Ectodermal cell (in vitro differentiated cells): ENCODE data around the gene RPL36.
"Not testable (repeated sequence)": the region's sequence is repeated elsewhere in the genome, so short reads cannot be mapped to it uniquely, and the experiment has no call there.

ENCODE experiments used
- H3K27ac ChIP-seq: 2 replicates; pipeline ENCODE4 v1.7.0; 2013; ENCODE audit warnings: mild to moderate bottlenecking, low read depth, low read length; ENCODE audit not compliant: insufficient read depth, poor library complexity, severe bottlenecking
- H3K27me3 ChIP-seq: 2 replicates; pipeline ENCODE4 v1.7.0; 2013; ENCODE audit warnings: mild to moderate bottlenecking, low read length; ENCODE audit not compliant: insufficient read depth, control insufficient read depth, poor library complexity, severe bottlenecking
- H3K36me3 ChIP-seq: one replicate; pipeline ENCODE4 v1.7.0; 2013; ENCODE audit warnings: low read length; ENCODE audit not compliant: control insufficient read depth, insufficient read depth
- H3K4me1 ChIP-seq: one replicate; pipeline ENCODE4 v1.7.0; 2013; ENCODE audit warnings: low read length; ENCODE audit not compliant: control insufficient read depth, insufficient read depth
- H3K4me3 ChIP-seq: 2 replicates; pipeline ENCODE4 v1.7.0; 2013; ENCODE audit warnings: low read depth, low read length, control low read depth; ENCODE audit not compliant: insufficient read depth
- H3K9me3 ChIP-seq: 2 replicates; pipeline ENCODE4 v1.7.0; 2013; ENCODE audit warnings: mild to moderate bottlenecking, low read length, moderate library complexity; ENCODE audit not compliant: control insufficient read depth
- WGBS, 2 experiments: methylation state at CpG; one replicate each; pipeline ENCODE4 v1.1.7; 2013; ENCODE audit warnings: missing lambda C conversion rate in 2 of 2; 5-methylcytosine and 5-hydroxymethylcytosine counted together

RPL36 gene

DNA sequence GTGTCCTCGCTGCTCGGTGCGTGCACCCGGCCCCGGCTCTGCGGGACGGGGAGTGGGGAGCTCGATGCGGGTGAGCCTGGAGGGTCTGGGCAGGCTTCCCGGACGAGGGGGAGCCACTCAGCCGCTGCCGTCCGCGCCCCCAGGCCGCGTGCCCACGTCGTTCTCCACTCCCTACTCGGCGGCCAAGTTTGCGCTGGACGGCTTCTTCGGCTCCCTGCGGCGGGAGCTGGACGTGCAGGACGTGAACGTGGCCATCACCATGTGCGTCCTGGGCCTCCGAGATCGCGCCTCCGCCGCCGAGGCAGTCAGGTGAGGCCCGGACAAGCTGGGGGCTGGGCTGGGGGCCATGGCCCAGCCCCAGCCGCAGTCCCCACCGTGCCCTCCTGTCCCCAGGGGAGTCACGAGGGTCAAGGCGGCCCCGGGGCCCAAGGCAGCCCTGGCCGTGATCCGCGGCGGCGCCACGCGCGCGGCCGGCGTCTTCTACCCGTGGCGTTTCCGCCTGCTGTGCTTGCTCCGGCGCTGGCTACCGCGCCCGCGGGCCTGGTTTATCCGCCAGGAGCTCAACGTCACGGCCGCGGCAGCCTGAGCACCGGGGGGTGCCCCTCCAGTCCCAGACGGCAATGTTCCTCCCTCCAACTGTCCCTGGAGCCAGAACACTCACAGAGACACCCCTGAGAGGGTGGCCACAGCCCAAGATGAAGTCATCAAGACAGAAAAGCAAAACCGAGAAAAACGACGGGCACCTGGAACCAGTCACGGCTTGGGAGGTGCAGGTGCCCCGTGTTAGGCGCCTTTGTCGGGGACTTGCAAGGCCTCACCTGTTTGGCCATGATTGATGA, 2.5 kb upstream of the RPL36 start:
- 75% methylated on average over 76 of the region's 76 CpGs for WGBS, 2 experiments
- no peak overlapping the region for H3K27ac ChIP-seq
- no peaks in the 10 kb centered on the region for H3K27me3 ChIP-seq
- H3K4me3 ChIP-seq: peak overlapping the region; percentile 6
- H3K9me3 ChIP-seq: no peaks in the 10 kb centered on the region
- peaks cover 5% of the 10 kb centered on the region for H3K36me3 ChIP-seq
- no peaks in the 10 kb centered on the region for H3K4me1 ChIP-seq

GRCh38 chr19:5688262-5688881, 1.7 kb upstream of the RPL36 start:
- peaks cover 13% of the 10 kb centered on the region for H3K36me3 ChIP-seq
- not testable (repeated sequence) for H3K4me3 ChIP-seq, H3K9me3 ChIP-seq, H3K27me3 ChIP-seq, H3K4me1 ChIP-seq, H3K27ac ChIP-seq
- WGBS, 2 experiments: 94 to 95% methylated on average over 13 of the region's 13 CpGs

DNA sequence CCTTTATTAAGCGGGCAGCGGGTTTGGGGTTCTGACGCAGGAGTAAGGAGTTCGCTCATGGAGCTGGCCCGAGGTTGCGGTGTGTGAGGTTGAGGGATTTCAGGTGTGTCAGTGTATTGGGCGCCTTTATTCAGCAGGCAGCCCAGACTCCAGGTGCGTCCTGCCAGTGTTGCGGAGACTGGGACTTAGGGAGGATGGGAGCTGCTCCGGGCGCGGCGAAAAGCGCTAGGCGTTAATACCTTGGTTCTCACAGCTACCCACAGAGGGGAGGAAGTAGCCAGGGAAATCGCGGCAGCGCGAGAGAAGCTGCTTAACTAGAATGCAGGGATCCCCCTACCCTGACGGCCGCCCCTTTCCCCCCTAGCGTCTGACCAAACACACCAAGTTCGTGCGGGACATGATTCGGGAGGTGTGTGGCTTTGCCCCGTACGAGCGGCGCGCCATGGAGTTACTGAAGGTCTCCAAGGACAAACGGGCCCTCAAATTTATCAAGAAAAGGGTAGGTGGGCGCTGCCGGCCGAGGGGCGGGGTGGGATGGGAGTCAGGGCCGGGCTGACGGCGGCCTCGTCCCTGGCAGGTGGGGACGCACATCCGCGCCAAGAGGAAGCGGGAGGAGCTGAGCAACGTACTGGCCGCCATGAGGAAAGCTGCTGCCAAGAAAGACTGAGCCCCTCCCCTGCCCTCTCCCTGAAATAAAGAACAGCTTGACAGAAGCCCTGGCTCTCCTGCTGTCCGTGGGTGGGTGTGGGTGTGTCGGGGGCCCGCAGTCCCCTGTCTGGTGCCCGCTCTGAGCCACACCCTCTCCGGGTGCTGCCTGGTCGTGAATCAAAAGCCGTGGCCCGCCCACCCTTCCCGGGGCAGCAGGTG, 1.1 kb downstream of the RPL36 start:
- peak overlapping the region; percentile 100 for H3K4me3 ChIP-seq
- H3K27ac ChIP-seq: peak overlapping the region; percentile 96
- 12 to 15% methylated on average over 54 of the region's 54 CpGs for WGBS, 2 experiments
- peaks cover 22% of the 10 kb centered on the region for H3K36me3 ChIP-seq
- H3K4me1 ChIP-seq: no peaks in the 10 kb centered on the region
- no peaks in the 10 kb centered on the region for H3K9me3 ChIP-seq
- no peaks in the 10 kb centered on the region for H3K27me3 ChIP-seq

- no peaks in the 10 kb centered on the region for H3K9me3 ChIP-seq
- H3K36me3 ChIP-seq: peaks cover 27% of the 10 kb centered on the region
- H3K4me3 ChIP-seq: peak overlapping the region; percentile 100
- WGBS, 2 experiments: 93% methylated on average over 42 of the region's 42 CpGs
- H3K27me3 ChIP-seq: no peaks in the 10 kb centered on the region
- H3K4me1 ChIP-seq: no peaks in the 10 kb centered on the region
- H3K27ac ChIP-seq: no peak overlapping the region
These were observed 2.0 kb downstream of the RPL36 start for GRCh38 chr19:5691822-5692722.

DNA sequence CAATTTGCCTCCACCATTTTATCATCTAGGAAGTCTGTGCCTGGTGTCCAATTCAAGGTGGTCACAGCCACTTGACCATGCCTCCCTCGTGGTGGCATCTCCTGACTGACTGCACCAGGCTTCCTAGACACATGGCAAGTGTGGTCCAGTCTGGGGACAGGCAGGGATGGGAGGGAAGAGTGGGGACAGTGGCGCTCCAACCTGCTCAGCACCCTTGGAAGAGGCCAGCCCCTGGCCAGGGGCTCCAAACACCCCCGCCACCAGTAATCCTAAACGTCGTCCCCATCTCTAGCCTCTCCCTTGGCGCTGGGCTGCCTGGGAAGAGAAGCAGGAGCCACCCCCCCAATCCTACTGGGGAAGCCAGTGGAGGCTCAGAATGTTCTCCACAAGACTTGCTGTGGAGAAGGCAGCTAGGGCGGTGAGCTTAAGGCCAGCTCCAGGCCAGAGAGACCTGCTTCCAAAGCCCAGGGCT, 2.7 kb downstream of the RPL36 start:
- Histone ChIP-seq H3K4me3 (no peak overlapping the region), H3K9me3 (no peaks in the 10 kb centered on the region), H3K36me3 (peaks cover 27% of the 10 kb centered on the region), H3K4me1 (no peaks in the 10 kb centered on the region), H3K27ac (peak overlapping the region; percentile 8), H3K27me3 (no peaks in the 10 kb centered on the region)
- WGBS, 2 experiments: 91 to 93% methylated on average over 7 of the region's 7 CpGs

- H3K9me3 ChIP-seq: no peaks in the 10 kb centered on the region
- H3K36me3 ChIP-seq: peaks cover 27% of the 10 kb centered on the region
- 95% methylated on average over 39 of the region's 39 CpGs for WGBS, 2 experiments
- no peaks in the 10 kb centered on the region for H3K27me3 ChIP-seq
- peak overlapping the region; percentile 8 for H3K27ac ChIP-seq
- no peak overlapping the region for H3K4me3 ChIP-seq
- H3K4me1 ChIP-seq: no peaks in the 10 kb centered on the region
These were observed 3.4 kb downstream of the RPL36 start for GRCh38 chr19:5693195-5694166.

DNA sequence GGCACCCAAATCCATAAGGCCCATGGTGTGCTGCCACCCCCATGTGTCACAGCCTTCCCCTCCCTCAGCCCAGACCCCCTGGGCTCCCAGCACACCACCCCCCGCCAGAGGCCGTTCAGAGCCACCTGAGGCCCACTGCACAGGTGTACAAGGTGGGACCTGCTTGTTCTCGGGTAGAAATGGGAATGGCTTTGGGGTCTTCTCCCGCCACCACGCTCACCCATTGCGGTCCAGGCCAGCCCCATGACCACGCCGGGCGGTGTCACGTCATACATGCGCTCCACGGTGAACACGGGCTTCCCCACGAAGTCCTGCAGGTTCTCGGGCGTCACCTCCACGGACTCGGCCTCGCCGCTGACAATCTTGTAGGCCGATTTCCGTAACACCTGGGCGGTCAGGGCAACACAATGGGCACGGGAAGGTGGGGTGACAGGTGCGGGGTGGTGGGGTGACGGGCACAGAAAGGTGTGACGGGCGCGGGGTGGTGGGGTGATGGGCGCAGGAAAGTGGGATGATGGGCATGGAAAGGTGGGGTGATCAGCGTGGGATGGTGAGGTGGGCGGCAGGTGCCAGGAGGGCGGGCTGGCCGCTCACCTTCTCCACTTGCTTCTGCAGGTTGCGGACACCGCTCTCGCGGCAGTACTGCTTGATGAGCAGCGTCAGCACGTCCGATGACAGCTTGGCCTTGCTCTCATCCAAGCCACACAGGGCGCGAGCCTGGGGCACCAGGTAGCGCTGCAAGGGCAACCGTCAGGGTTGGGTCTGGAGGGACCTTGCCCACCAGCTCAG, 4.3 kb downstream of the RPL36 start:
- Histone ChIP-seq H3K9me3 (no peaks in the 10 kb centered on the region), H3K4me3 (no peak overlapping the region), H3K27me3 (no peaks in the 10 kb centered on the region), H3K4me1 (no peaks in the 10 kb centered on the region), H3K27ac (no peak overlapping the region), H3K36me3 (peaks cover 27% of the 10 kb centered on the region)
- WGBS, 2 experiments: 96% methylated on average over 45 of the region's 45 CpGs

DNA sequence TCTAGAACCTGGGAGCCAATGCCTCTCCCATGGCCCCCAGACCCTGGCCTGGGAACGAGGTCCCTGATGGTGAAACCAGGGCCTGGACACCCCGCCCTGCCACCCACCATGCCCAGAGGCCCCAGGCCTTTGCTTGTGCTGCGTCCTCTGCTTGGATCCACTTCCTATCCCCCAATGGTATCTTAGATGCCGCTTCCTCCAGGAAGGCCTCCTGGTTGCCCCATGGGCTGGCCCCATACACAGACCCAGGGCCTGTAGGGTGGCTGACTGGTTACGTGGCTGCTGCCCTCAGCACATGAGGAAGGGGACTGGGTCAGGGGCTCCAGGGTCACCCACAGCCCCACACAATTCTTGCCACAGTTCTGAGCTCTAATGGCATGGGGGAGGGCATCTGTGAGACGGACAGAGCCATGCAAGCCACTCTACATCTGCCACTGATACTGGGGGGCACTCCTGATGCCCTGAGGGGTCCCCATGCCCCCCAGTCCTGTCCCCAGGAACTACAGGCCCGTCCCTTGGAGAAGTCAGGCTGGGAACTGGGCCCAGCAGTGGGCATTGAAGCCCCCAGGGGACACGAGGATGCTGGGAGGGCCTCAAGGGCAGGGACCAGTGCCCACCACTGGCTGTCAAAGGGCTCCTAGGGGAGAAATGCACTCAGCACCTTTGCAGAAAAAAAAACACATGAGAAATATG, 5.0 kb downstream of the RPL36 start:
- no peaks in the 10 kb centered on the region for H3K4me1 ChIP-seq
- no peaks in the 10 kb centered on the region for H3K9me3 ChIP-seq
- 93 to 96% methylated on average over 8 of the region's 8 CpGs for WGBS, 2 experiments
- H3K27me3 ChIP-seq: no peaks in the 10 kb centered on the region
- H3K4me3 ChIP-seq: no peak overlapping the region
- peaks cover 27% of the 10 kb centered on the region for H3K36me3 ChIP-seq
- peak overlapping the region; percentile 16 for H3K27ac ChIP-seq
